NCI-H146 treated with DMSO at 0.1 percent for 48 hours (cell line): ENCODE measurements around the gene SRD5A2.

Experiments
- DNase-seq: peaks from one replicate; lab custom pipeline; 2025; ENCODE audit not compliant: unreplicated experiment; lab: John Stamatoyannopoulos, UW

SRD5A2 gene, protein sequence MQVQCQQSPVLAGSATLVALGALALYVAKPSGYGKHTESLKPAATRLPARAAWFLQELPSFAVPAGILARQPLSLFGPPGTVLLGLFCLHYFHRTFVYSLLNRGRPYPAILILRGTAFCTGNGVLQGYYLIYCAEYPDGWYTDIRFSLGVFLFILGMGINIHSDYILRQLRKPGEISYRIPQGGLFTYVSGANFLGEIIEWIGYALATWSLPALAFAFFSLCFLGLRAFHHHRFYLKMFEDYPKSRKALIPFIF

DNA sequence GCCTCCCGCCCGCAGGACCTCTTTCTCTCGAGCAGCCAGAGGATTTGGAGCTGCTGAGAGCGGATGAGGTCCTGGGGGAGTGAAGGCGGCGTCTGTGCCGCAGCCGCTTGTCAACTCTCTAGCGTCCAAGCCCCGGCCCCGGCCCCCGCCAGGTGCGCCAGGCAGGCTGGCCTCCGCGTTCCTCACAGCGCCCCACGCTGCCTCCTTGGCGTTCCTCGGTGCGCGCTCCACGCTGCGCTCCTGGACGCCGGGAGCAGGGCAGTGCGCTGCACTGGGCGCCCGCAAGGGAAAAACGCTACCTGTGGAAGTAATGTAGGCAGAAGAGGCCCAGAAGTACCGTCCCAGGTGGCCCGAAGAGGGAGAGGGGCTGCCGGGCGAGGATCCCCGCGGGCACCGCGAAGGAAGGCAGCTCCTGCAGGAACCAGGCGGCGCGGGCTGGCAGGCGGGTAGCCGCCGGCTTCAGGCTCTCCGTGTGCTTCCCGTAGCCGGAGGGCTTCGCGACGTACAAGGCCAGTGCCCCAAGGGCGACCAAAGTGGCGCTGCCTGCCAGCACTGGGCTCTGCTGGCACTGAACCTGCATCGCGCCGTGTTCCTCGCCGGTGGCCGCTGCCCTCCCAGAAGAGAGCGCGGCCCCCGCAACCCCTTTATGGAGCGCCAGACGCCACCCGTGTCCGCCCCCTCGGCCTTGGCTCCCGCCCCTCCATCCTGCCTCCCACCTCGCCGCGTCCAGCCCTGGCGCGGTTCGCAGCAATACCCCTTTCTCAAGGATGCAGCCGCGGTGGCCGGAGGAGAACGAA is at the start of gene SRD5A2:
SRD5A2 (minus strand) TSS at position 618 of the 797 bp plus-strand sequence; CDS start at position 580, 38 bp downstream.
- no peak for DNase-seq

DNA sequence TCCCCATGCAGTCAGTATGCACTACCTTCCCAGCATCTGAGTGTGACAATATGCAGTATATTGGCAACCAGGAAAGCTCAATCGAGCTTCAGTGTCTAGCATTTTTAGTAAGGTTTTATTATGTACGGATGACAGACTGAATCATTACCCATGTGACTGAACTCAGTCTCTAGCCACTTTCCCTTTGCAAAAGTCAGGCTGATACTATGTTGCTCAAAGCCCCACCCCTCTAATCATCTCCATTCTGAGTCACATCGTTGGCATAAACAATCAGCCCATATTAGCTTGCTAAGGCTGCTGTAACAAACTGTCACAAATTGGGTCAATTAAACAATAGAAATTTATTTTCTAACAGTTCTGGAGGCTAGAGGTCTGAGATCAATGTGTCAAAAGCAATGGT is 25.8 kb upstream of the SRD5A2 start:
- DNase-seq, result no peak

DNA sequence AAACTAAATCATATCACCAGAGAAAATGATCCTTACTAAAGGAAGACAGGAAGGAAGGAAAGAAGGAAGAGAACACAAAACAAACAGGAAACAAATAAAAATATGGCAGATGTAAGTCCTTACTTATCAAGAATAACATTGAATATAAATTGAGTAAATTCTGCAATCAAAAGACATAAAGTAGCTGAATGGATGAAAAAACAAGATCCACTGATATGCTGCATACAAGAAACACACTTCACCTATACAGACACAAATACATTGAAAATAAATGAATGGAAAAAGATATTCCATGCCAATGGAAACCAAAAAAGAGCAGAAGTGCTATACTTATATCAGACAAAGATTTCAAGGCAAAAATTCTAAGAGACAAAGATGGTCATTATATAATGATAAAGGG is 18.0 kb upstream of the SRD5A2 start:
- no peak for DNase-seq

DNA sequence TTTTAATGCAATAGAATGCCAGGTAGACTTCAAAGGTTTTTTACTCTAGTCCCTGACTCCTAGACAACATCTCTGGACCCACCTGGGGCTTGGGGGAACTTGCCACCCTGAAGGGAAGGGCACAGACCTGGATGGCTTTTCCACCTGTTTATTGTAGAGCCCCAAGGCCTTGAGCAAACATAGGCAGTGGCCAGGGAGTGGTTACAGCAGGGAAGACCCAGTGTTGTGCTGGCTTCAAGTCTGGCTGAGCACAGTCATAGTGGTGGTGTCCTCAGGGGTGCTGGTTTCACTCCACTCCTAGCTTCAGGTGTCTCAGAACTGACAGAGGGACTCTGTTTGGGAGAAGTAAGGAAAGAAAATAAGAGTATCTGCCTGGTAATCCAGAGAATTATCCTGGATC is 5.5 kb upstream of the SRD5A2 start:
- no peak for DNase-seq

DNA sequence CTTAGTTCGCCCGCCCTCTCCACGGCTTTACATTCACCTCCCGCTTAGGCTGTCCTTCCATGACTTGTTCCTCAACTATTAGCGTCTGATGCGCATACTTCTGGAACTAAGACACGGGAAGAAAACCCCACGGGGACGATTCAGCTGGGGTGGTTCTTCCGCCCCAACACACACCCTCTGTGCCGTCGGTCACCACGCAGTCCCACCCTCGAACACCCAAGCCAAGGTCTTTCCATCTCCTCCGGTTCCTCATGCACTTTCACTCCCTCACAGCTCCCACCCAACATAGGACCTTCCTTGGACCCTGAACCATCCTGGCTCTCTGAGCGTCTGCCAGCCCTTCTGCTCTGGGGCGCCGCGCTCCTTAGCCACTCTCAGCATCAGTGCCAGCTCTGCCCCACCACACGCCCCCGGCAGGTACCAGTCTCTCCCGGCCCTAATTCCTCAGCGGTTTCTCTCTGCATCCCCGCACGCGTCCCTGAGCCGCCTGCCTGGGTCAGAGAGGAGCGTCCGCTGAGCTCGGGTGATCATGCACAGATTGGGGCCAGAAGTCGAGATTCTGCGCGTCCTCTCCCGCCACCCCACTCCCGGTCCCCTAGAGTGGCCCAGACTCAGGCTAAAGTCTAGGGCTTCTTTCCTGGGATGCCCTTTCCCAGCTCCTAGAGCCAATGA is 522 bp upstream of the SRD5A2 start:
- no peak for DNase-seq

DNA sequence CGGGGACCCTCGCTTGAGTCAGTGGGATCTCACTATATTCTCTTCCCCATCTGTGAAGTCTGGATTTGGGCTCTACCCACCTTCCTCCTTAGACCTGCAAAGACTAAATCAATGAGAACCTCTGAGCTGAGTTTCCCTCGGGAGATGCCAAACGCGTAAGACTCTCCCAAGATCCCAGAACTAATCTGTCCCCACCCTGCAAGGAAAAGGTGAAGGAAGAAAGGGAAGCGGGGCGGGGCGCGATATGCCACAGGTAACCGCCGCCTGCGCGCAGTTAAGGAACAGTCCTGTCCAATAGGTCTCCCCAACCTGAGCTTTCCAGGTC is 780 bp downstream of the SRD5A2 start:
- DNase-seq, result no peak

DNA sequence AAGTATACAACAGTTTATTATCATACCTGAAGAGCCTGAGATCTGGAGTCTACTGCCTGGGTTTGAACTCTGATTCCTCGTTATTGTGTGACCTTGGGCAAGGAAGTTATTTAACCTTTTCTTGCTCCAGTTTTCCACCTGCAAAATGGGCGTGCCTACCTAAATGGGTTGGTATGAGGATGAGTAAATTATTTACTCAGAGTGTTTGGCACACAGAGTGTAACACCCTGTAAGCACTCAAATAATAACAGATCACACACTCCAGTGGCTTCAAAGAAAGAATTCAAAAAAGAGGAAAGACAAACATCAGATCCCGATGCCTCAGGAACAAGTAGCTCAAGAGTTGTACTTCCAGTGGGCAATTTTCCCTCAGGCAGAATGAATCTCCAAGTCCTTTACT is 2.4 kb downstream of the SRD5A2 start:
- no peak for DNase-seq

DNA sequence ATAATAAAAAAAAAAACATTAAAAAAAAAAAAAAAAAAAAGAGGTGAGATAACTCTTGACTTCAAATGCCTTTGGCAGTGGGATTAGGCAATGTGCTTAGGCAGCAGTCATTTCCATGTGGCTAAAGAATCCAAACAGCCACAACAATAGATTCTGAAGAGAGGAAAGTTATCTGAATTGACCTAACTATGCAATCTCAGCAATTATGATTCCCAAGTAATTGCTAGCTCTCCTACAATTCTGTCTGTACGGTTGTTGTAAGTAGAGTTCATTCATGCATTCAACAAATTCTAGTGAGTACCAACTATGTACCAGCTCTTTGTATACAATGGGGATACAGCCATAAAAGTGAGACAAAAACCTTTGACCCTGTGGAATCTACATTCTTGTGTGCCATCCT is 3.6 kb downstream of the SRD5A2 start:
- no peak for DNase-seq

DNA sequence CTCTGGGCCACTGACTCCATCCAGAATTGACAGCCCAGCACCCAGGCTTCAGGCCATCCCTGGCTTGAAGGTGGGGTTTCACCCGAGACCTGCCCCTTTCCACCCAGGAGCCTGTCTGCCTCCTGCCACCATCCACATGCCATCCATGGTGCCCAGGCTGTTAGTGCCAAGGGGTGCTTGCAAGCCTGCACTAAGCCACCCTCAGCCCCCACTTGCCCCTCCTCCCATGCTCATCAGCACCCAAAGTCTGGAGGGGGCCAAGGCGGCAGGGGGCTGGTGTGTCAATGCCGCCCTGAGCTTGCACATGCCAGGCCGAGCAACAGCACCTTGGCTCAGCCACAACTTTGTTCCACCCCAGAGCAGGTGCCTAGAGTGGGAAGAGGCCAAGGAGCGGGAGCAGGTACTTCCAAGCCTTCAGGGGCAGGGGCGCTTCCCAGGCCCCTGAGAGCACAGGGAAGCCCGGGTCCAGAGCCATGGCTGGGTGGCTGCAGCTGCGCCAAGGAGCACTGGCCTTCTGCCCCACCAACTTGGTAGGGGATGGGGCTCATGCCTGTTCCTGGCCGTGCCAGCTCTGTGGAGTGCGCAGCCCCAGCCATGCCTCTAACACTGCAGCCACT is 12.0 kb downstream of the SRD5A2 start:
- no peak for DNase-seq

DNA sequence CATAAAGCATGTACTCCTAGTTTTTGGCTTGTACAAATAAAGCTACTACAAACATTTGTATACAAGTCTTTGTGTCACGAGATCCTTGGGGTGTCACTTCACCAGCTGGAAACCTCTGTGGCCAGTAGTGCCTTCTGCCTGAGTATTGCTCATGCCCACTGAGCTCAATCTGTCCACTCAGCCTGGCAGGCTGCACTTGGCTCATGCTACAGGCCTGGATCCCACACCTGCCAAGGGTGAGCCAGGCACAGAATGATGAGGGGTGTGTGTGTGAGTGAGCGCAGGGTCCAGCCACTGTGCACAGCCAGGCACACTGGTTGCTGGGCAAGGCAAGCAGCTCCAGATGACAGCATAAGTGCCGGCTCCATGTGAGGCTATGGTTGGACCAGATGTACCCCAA is 13.1 kb downstream of the SRD5A2 start:
- DNase-seq, result no peak

DNA sequence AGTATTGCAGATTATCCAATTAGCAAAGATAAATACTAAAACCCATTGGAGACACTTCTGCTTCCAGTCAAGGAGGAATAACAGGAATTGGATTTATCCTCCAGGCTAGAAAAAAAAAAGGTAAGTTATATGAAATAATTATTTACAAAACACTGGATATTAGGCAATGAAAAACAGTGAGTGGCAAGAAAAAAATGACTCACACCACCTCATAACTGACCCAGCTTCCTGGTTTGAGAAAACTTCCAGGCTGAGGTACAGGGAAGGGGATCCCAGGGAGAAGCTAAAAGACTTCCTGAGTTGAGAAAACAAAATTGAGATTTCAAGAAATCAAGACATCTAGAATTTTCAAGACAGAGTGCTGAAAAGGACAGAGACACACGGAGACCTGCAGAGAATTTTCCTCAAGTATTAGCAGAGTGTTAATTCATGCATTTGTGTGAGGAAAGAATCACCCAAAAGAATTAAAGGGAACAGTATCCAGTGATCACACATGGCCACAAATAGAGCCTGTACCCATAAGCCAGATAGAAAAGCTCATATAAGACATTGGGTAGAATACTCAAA is 17.4 kb downstream of the SRD5A2 start:
- DNase-seq, result no peak

DNA sequence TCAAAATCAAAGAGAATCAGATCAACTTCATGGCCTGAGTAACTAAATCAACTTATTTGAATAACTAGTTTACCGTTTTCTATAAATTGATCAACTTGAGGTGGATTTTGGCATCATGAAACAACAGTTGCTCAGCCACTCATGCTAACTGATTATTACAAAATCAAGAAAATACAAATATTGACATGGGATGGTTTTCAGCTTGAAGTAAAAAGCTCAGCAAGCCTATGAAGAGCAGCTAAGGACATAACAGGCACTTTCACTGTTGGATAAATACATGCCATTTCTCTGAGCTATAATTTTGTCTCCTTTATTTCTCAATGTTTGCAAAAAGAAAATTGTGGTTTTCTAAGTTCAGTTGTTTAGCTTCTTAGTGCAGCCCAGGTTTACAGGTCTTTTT is 18.9 kb downstream of the SRD5A2 start:
- no peak for DNase-seq

DNA sequence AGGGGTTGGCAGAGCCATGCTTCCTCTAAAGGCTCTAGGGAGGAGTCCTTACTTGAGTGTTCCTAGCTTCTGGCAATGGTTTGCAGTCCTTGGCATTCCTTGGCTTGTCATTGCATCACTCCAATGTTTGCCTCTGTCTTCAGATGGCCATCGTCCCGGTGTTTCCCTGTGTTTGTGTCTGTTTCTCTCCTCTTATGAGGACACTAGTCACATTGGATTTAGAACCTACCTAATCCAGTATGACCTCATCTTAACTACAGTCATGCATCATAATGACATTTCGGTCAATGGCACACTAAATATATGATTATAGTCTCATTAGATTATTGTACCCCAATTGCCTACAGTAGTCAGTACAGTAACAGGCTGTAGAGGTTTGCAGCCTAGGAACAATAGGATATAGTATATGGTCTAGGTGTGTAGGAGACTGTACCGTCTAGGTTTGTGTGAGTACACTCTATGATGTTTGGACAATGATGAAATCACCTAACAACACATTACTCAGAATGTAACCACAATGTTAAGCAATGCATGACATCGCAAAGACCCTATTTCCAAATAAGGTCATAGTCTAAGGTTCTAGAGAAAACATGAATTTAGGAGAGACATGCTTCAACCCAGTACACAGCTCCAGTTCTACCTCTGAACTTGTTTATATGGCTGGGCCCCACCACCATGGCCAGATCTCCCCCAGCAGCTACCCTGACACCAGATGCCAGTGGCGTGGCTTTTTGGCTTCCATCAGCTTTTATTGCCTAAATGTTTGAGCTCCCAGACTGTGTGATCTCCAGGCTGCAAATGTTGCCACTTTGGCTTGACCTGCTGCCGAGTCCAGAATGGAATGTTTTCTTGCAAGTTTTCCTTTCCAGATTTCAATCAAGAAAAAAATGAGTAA is 22.1 kb downstream of the SRD5A2 start:
- no peak for DNase-seq

DNA sequence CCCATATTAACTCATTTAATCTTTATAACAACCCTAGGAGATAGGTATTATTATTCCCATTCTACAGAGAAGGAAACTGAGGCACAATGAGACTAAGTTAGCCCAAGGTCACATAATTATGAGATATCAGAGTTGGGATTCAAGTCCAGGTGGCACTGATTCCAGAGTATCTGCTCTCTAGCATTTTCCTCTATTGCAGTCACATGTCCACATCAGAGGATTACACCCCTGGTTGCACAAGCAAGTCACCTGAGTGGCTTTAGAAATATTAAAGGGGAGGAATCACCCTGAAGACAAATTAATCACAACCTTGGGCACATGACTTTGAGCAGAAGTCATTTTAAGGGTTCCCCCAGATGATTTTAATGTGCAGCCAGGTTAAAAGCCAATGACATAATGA is 23.8 kb downstream of the SRD5A2 start:
- no peak for DNase-seq

DNA sequence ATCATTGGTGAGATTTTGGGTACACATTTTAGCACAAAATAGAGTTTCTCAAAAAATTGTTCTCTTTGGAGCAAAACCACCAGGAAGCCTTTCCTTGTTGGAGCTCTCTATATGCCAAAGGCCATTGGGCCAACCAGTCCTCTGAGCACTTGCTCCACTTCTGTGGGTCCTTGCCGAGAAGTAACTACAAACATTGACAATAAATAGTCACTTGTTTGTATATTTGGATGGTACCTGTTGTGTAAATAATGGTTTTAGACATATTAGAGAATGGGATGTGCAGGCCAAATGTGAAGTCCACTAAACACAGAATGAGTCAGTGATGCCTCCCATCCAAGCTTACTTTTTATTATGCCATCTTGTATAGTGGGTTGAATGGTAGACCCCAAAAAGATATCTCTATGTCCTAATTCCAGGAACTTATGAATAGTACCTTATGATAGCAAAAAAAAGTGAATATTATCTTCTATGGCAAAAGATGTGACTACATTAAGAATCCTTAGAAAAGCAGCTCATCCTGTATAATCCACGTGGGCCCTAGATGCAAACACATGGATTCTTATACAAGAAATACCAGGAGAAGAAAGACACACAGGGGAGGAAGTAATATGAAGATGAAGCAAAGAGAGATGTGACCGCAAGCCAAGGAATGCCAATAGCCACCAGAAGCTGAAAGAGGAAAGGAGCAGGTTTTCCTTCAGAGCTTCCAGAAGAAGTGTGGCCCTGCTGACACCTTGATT is 24.6 kb downstream of the SRD5A2 start:
- no peak for DNase-seq

DNA sequence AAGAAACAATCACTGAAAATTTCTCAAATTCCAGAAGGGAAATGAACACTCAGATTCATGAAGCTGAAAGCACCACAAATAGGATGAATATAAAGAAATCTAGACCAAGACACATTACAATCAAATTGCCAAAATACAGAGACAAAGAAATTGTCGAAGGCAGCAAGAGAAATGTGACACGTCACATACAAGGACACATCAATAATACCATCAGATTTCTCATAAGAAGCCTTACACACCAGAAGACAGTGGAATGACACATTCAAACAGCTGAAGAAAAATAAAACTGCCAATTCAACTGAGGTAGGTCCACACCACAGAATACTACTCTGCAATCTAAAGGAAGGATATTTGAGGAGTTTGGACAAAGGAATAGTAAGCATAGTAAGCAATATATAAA is 27.4 kb downstream of the SRD5A2 start:
- DNase-seq, result no peak

DNA sequence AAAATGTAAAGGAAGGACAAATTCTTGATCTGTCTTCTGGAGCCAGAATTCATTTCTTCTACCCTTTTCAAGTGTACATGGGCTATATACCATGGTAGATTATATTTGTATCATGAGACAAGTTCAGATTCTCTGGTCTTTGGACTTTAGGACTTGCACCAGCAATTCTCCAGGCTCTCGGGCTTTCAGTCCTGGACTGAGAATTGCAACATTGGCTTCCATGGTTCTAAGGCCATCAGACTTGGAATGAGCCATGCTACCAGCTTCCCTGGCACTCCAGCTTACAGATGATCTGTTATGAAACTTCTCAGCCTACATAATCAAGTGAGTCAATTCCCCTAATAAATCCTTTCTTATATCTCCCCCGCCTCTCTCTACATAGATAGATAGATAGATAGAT is 33.3 kb downstream of the SRD5A2 start:
- no peak for DNase-seq

DNA sequence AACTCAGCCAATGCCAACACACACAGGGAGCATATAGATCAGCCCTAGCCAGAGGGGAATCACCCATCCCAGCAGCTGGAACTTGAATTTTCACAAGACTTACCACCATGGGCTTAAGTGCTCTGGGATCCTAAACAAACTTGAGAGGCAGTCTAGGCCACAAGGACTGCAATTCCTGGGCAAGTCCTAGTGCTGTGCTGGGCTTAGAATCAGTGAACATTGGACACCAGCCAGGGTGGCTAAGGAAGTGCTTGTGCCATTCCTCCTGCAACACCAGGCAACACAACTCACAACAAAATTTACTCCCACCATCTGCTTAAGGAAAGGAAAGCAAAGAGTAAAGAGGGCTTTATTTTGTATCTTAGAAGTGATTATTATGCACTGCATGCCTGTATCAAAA is 38.9 kb downstream of the SRD5A2 start:
- no peak for DNase-seq

DNA sequence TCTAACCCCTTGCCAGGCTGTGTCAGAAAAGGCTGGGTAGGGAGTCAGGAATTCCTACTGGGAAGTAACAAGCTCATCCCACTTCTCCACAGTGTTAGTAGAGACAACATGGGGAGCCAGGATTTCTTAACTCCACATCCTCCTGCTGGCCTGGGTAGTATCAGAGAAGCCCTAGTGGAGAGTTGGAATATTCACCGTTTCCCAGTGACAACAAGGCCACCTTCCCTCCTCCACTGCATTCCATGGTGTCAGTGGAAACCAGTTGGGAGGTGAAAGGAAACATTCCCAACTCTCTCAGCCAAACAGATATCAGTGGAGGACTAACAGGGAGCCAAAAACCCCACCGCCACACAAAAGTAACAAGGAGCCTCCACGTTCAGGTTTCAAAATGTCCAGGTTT is 41.2 kb downstream of the SRD5A2 start:
- no peak for DNase-seq

DNA sequence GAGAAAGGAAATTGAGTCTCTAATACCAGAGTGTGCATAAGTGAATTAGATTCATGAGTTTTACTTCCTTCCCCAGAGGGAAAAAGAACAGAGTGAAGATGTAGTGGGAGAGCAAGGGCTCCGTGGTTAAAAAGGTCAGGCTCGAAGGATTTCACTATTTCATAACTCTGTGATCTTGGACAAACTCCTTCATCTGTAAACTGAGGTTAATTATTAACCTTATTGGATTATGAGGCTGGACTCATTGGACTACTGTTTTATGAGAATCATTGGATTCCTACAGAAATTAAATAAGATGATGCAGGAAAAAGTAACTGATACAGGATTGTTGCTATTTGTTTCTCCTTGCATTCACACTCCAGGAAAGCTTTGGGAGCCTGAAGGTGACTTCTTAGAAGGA is 45.0 kb downstream of the SRD5A2 start:
- DNase-seq, result no peak
